Activated naive CD4-positive, alpha-beta T cell treated with anti-CD3 and anti-CD28 coated beads, Interleukin-2, amount 50 U/mL, for 24 hours (primary cell): ENCODE results near the gene STK10.
A peak's percentile ranks its signal among the peaks of the same experiment; 100 is the strongest.

Source experiments
- H3K27ac Mint-ChIP-seq: one replicate; pipeline ENCODE4 v1.8.0; 2021; ENCODE audit warnings: mild to moderate bottlenecking, mixed read lengths
- H3K27me3 Mint-ChIP-seq: one replicate; pipeline ENCODE4 v1.8.0; 2021; ENCODE audit warnings: mixed read lengths
- H3K36me3 Mint-ChIP-seq: one replicate; pipeline ENCODE4 v1.8.0; 2021; ENCODE audit warnings: mixed read lengths
- H3K4me1 Mint-ChIP-seq: one replicate; pipeline ENCODE4 v1.8.0; 2021; ENCODE audit warnings: mixed read lengths
- H3K4me3 Mint-ChIP-seq: one replicate; pipeline ENCODE4 v1.8.0; 2021; ENCODE audit warnings: mild to moderate bottlenecking, mixed read lengths
- H3K9me3 Mint-ChIP-seq: one replicate; pipeline ENCODE4 v1.8.0; 2021; ENCODE audit warnings: mixed read lengths

The STK10 gene

DNA sequence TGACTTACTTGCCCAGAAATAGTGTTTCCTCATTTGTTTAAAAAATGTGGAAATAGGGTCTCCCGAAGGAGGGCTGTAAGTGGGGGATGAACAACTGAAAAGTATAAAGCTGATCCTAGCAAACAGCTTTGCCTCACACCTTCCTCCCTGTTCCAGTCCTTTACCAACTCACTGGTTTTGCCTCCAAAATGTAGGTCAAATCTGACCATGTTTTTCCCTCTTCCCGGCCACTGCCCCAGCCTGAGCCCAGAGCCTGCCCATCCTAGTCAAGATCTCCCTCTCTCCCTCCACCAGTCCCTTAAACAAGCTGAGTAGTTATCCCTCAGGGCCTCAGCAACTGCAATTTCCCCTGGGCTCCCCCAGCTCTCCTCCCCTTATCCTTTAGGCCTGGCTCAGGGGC, 99.2 kb downstream of the STK10 start:
- Mint-ChIP-seq H3K27me3 (no peaks in the 10 kb centered on the region), H3K36me3 (peaks cover 8% of the 10 kb centered on the region), H3K4me1 (peaks cover 9% of the 10 kb centered on the region), H3K4me3 (no peak overlapping the region), H3K27ac (peak overlapping the region; percentile 74), H3K9me3 (no peaks in the 10 kb centered on the region)

- peaks cover 12% of the 10 kb centered on the region for H3K36me3 Mint-ChIP-seq
- H3K4me3 Mint-ChIP-seq, result no peak overlapping the region
- H3K27ac Mint-ChIP-seq, result peak overlapping the region; percentile 96
- H3K4me1 Mint-ChIP-seq, result peaks cover 9% of the 10 kb centered on the region
- no peaks in the 10 kb centered on the region for H3K27me3 Mint-ChIP-seq
- no peaks in the 10 kb centered on the region for H3K9me3 Mint-ChIP-seq
Measured at GRCh38 chr5:172086194-172086975, 101.6 kb downstream of the STK10 start.

DNA sequence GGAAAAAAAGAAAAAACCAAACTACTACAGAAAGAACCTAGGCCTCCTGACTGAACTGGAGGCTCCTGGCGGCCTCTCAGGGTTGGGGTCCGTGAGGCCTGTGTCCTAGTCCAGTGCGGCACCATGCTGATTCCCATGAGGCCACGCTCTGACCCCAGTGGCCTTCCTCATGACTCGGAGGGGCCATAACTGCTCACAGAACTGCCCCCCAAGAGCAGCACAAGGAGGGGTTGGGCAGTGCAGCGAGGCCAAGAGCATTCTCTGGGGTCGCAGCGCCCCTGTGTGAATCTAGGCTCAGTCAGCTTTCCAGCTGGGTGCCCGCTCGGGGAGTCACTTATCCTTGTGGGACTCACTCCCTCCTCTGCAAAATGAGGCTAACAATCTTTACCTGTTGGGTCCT, 102.3 kb downstream of the STK10 start:
- H3K27ac Mint-ChIP-seq, result peak overlapping the region; percentile 96
- no peak overlapping the region for H3K4me3 Mint-ChIP-seq
- H3K36me3 Mint-ChIP-seq, result peaks cover 12% of the 10 kb centered on the region

GRCh38 chr5:172082180-172082579, 105.8 kb downstream of the STK10 start:
- H3K4me1 Mint-ChIP-seq, result peaks cover 39% of the 10 kb centered on the region
- H3K27ac Mint-ChIP-seq, result peak overlapping the region; percentile 41
- H3K27me3 Mint-ChIP-seq, result no peaks in the 10 kb centered on the region
- H3K36me3 Mint-ChIP-seq, result peaks cover 10% of the 10 kb centered on the region
- no peaks in the 10 kb centered on the region for H3K9me3 Mint-ChIP-seq
- no peak overlapping the region for H3K4me3 Mint-ChIP-seq

More for the DNA sequence above, 102.3 kb downstream of the STK10 start:
- H3K27me3 Mint-ChIP-seq, result no peaks in the 10 kb centered on the region
- peaks cover 9% of the 10 kb centered on the region for H3K4me1 Mint-ChIP-seq
- no peaks in the 10 kb centered on the region for H3K9me3 Mint-ChIP-seq

GRCh38 chr5:172079876-172080275, 108.1 kb downstream of the STK10 start:
- no peaks in the 10 kb centered on the region for H3K9me3 Mint-ChIP-seq
- H3K27me3 Mint-ChIP-seq, result no peaks in the 10 kb centered on the region
- H3K27ac Mint-ChIP-seq, result no peak overlapping the region
- peaks cover 17% of the 10 kb centered on the region for H3K36me3 Mint-ChIP-seq
- H3K4me1 Mint-ChIP-seq, result peaks cover 33% of the 10 kb centered on the region
- no peak overlapping the region for H3K4me3 Mint-ChIP-seq

GRCh38 chr5:172078726-172079345, 109.2 kb downstream of the STK10 start:
- Mint-ChIP-seq H3K9me3 (no peaks in the 10 kb centered on the region), H3K36me3 (peaks cover 21% of the 10 kb centered on the region), H3K27ac (peak overlapping the region; percentile 91), H3K4me3 (no peak overlapping the region), H3K27me3 (no peaks in the 10 kb centered on the region), H3K4me1 (peaks cover 36% of the 10 kb centered on the region)

DNA sequence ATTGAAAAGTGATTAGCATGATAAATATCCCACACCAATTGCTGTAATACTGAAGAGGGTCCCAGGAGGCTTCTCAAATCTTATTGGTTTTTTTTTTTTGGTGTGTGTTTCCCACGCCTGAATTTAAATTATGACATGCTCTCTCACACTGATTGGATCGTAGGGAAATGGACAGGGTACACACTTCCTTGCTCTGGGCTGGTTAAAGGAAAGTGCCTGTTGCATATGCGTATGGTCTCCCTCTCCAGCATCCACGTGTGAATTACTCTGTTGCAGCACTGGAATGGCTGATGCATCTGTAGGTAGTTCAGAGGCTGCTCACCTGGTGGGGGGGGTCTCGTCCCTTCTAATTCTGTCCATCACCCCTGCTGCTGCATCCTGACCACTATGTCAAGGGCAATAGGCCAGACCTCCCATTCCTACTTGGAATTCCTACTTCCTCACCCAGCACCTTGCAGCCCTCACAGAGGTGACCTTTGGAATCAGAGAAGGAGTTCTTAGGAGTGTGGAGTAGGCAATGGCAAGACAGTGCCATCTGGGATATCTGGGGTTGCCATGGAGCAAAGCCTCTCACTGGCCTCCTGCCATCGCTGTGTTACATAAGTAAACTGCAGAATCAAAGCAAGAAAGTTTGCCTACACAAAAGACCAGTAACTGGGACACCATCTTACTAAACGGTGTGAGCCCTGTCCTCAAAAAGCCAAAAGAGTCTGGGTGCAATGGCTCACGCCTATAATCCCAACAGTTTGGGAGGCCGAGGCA, 110.2 kb downstream of the STK10 start:
- H3K9me3 Mint-ChIP-seq, result no peaks in the 10 kb centered on the region
- no peaks in the 10 kb centered on the region for H3K27me3 Mint-ChIP-seq
- peaks cover 20% of the 10 kb centered on the region for H3K36me3 Mint-ChIP-seq
- peaks cover 36% of the 10 kb centered on the region for H3K4me1 Mint-ChIP-seq
- peak overlapping the region; percentile 12 for H3K27ac Mint-ChIP-seq
- H3K4me3 Mint-ChIP-seq, result no peak overlapping the region

- Mint-ChIP-seq H3K9me3 (no peaks in the 10 kb centered on the region), H3K4me3 (no peak overlapping the region), H3K27ac (peak overlapping the region; percentile 3), H3K4me1 (peaks cover 38% of the 10 kb centered on the region), H3K27me3 (no peaks in the 10 kb centered on the region), H3K36me3 (peaks cover 19% of the 10 kb centered on the region)
Measured at GRCh38 chr5:172076761-172077244, 111.2 kb downstream of the STK10 start.

- Mint-ChIP-seq H3K36me3 (peaks cover 19% of the 10 kb centered on the region), H3K4me3 (no peak overlapping the region), H3K27ac (no peak overlapping the region), H3K27me3 (no peaks in the 10 kb centered on the region), H3K9me3 (no peaks in the 10 kb centered on the region), H3K4me1 (peaks cover 46% of the 10 kb centered on the region)
Measured at GRCh38 chr5:172075656-172076055, 112.4 kb downstream of the STK10 start.

- H3K27ac Mint-ChIP-seq, result peak overlapping the region; percentile 52
- peaks cover 45% of the 10 kb centered on the region for H3K4me1 Mint-ChIP-seq
- H3K36me3 Mint-ChIP-seq, result peaks cover 18% of the 10 kb centered on the region
- no peaks in the 10 kb centered on the region for H3K9me3 Mint-ChIP-seq
- no peaks in the 10 kb centered on the region for H3K27me3 Mint-ChIP-seq
- no peak overlapping the region for H3K4me3 Mint-ChIP-seq
Measured at GRCh38 chr5:172074896-172075295, 113.1 kb downstream of the STK10 start.

- Mint-ChIP-seq H3K27ac (peak overlapping the region; percentile 66), H3K36me3 (peaks cover 14% of the 10 kb centered on the region), H3K27me3 (no peaks in the 10 kb centered on the region), H3K9me3 (no peaks in the 10 kb centered on the region), H3K4me1 (peaks cover 54% of the 10 kb centered on the region), H3K4me3 (peak overlapping the region; percentile 0)
Measured at GRCh38 chr5:172071309-172071875, 116.6 kb downstream of the STK10 start.

DNA sequence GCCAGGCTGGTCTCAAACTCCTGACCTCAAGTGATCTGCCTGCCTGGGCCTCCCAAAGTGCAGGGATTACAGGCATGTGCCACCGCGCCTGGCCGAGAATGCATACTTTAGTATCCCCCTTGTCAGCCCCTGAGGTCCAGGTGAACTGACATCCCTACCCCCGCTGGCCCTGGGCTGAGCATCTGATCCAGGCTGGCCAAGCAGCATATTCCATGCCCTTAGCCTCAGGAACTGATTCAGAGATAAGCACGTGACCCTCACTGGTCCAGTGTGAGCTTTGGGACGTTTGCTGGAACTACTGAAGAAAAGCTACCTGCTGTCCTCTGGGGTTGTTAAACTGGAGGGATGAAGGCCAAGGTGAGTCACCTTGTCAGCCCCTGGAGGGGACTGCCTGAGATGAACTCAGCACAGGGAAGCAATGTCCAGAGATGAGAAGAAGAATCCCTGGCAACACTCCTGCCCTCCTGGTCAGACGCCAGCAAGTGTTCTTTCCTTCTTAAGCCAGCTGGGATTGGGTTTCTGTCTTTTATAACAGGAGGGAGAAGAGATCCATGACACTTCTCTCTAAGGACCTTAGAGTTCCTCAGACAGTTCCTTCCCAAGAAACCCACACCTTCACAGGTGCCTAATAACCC, 122.5 kb downstream of the STK10 start:
- Mint-ChIP-seq H3K4me1 (peaks cover 83% of the 10 kb centered on the region), H3K9me3 (no peaks in the 10 kb centered on the region), H3K27me3 (no peaks in the 10 kb centered on the region), H3K27ac (peak overlapping the region; percentile 89), H3K36me3 (peaks cover 23% of the 10 kb centered on the region), H3K4me3 (peak overlapping the region; percentile 81)

DNA sequence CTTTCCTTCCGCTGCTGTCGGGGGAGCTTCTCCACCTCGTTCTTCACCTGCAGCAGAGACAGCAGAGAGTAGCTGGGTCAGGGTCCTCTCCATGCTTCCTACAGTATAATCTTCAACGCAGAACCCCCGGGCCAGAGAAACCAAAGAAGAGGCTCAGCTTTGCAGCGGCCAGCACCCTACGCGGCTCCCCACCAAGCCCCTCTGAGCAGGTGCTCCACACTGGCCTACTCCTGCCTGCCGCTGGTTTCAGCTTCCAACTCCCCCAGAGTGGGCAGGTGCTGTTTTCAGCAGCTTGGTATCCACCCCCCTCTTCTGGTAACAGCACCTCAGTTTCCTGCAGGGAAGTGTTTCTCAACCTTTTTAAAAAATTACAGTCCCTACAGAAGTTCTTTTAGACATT, 123.3 kb downstream of the STK10 start:
- H3K4me3 Mint-ChIP-seq, result peak overlapping the region; percentile 19
- H3K36me3 Mint-ChIP-seq, result peaks cover 23% of the 10 kb centered on the region
- no peaks in the 10 kb centered on the region for H3K9me3 Mint-ChIP-seq
- no peaks in the 10 kb centered on the region for H3K27me3 Mint-ChIP-seq
- H3K4me1 Mint-ChIP-seq, result peaks cover 84% of the 10 kb centered on the region
- H3K27ac Mint-ChIP-seq, result peak overlapping the region; percentile 84

GRCh38 chr5:172064358-172064757, 123.7 kb downstream of the STK10 start:
- Mint-ChIP-seq H3K27me3 (no peaks in the 10 kb centered on the region), H3K27ac (peak overlapping the region; percentile 69), H3K4me3 (peak overlapping the region; percentile 24), H3K36me3 (peaks cover 24% of the 10 kb centered on the region), H3K4me1 (peaks cover 84% of the 10 kb centered on the region), H3K9me3 (no peaks in the 10 kb centered on the region)
